Caco-2 (cell line): Measurements from ENCODE around the gene PKD1. TPM values are rescaled to one million over a fixed set of nuclear protein-coding genes. Genes with fewer than 3 reads are reported as not detected.

Experiments used
- BruUV-seq: library from RNA; stranded (reverse); fragments of 400-500 nt; replicated peaks from 2 replicates; lab custom pipeline; 2021; lab: Mats Ljungman, UMichigan
- CTCF ChIA-PET: fragments of 300-600 bp; sonication (Branson Sonifier 250); formaldehyde crosslinking; loops from one replicate; lab custom pipeline; 2022; ENCODE audit warnings: antibody characterized with exemption; lab: Charles Lee
- POLR2A ChIA-PET: fragments of 300-600 bp; sonication (Branson Sonifier 250); formaldehyde crosslinking; loops from one replicate; lab custom pipeline; 2022; ENCODE audit warnings: antibody characterized with exemption; lab: Charles Lee
- DNase-seq, 2 experiments: peaks; one replicate each; pipeline versions ENCODE4 v3.0.0 to v3.0.0-alpha.2; 2020 to 2022
- H3K27me3 ChIP-seq: replicated peaks from 2 replicates; pipeline ENCODE4 v1.6.0; 2011; ENCODE audit warnings: low read length; ENCODE audit not compliant: control insufficient read depth, insufficient read depth
- H3K36me3 ChIP-seq: 2 replicates; pipeline ENCODE4 v1.5.1; 2011; ENCODE audit warnings: low read length; ENCODE audit not compliant: control insufficient read depth, insufficient read depth
- H3K4me1 ChIP-seq: fragments of 250-450 bp; sonication (Bioruptor Pico); 2 replicates; pipeline ENCODE4 v1.5.1; 2020; ENCODE audit warnings: mild to moderate bottlenecking
- H3K4me3 ChIP-seq: 2 replicates; pipeline ENCODE4 v1.5.1; 2011; ENCODE audit warnings: low read depth, mild to moderate bottlenecking, control low read depth, low read length
- H3K9me3 ChIP-seq: fragments of 250-450 bp; sonication (Bioruptor Pico); 2 replicates; pipeline ENCODE4 v1.5.1; 2020; ENCODE audit warnings: mild to moderate bottlenecking, moderate library complexity
- H3K27ac Mint-ChIP-seq: one replicate; pipeline ENCODE4 v1.8.0; 2022; ENCODE audit warnings: mixed read lengths; ENCODE audit not compliant: unreplicated experiment
- H3K27me3 Mint-ChIP-seq: one replicate; pipeline ENCODE4 v1.8.0; 2022; ENCODE audit warnings: mixed read lengths; ENCODE audit not compliant: insufficient read depth, unreplicated experiment
- H3K36me3 Mint-ChIP-seq: one replicate; pipeline ENCODE4 v1.8.0; 2022; ENCODE audit warnings: mild to moderate bottlenecking, mixed read lengths; ENCODE audit not compliant: insufficient read depth, unreplicated experiment
- H3K4me1 Mint-ChIP-seq: one replicate; pipeline ENCODE4 v1.8.0; 2022; ENCODE audit warnings: low read depth, mixed read lengths; ENCODE audit not compliant: unreplicated experiment
- H3K4me3 Mint-ChIP-seq: one replicate; pipeline ENCODE4 v1.8.0; 2022; ENCODE audit warnings: mild to moderate bottlenecking, moderate library complexity, mixed read lengths; ENCODE audit not compliant: unreplicated experiment
- H3K9me3 Mint-ChIP-seq: one replicate; pipeline ENCODE4 v1.8.0; 2022; ENCODE audit warnings: mixed read lengths; ENCODE audit not compliant: unreplicated experiment
- intact Hi-C: fragments of 100-400 bp; cut with micrococcal nuclease; formaldehyde crosslinking; loops from one replicate; pipeline ENCODE4 v1.10.0; 2022; ENCODE audit not compliant: unreplicated experiment
- total RNA-seq: library from RNA; stranded (reverse); gene quantifications from 2 replicates; pipeline ENCODE4 v1.2.3, GENCODE V29; 2022
- TF ChIP-seq, protein P1 (sequence below), 2 experiments: fragments of 200-600 bp in 1 of 2; IDR thresholded peaks; 1 replicate in 1 of 2; 2 replicates in 1 of 2; pipeline versions ENCODE4 v1.5.1 to v1.8.0; 2011 to 2022; ENCODE audit warnings: antibody characterized with exemption in 1 of 2, control low read depth in 1 of 2, inconsistent platforms in 1 of 2, low read depth in 1 of 2, low read length in 1 of 2, mild to moderate bottlenecking in 1 of 2, moderate library complexity in 1 of 2; ENCODE audit not compliant: insufficient read depth in 1 of 2, severe bottlenecking in 1 of 2, unreplicated experiment in 1 of 2

Gene PKD1
- total RNA-seq, 1 experiment from 2014 or later = 70.5 TPM

DNA sequence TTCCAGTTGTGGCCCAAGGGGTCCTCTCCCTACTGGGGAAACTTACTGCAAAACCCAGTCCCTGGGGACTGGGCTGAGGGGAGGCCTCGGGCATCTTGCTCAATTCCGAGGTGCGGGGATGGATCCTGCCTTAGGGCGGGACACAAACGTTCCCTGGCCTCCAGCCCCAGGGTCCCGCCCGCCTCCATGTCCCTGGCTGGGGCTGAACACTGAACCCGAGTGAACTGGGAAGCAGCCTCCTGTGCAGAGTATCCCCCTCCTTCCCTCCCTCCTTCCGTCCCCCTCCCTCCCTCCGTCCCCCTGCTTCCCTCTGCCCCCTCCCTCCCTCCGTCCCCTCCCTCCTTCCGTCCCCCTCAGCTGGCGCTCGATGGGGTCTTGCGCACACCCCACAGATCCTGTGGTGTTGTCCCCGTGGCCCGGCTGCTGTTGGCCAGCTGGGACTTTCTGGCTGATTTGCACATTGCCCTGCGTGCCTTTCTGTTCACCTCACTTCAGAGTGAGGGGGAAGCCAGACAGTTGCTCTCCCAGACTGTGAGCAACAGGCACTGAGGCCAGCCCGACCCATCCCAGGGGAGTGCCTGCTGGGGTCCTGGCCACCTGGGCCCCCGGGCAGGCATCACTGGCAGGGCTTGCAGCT is 25.3 kb upstream of the PKD1 start:
- POLR2A ChIA-PET = no interaction called here
- CTCF ChIA-PET = no interaction called here
- no peaks in the 10 kb centered on the region for H3K27me3 Mint-ChIP-seq
- Histone ChIP-seq H3K36me3 (peaks cover 1% of the 10 kb centered on the region; the same call in 1 of the 2 replicates), H3K4me3 (no peak overlapping the region), H3K9me3 (no peaks in the 10 kb centered on the region), H3K27me3 (no peaks in the 10 kb centered on the region), H3K4me1 (peaks cover 15% of the 10 kb centered on the region)
- BruUV-seq = no TSS peak
- DNase-seq = no peak
- TF ChIP-seq, protein P1, sequence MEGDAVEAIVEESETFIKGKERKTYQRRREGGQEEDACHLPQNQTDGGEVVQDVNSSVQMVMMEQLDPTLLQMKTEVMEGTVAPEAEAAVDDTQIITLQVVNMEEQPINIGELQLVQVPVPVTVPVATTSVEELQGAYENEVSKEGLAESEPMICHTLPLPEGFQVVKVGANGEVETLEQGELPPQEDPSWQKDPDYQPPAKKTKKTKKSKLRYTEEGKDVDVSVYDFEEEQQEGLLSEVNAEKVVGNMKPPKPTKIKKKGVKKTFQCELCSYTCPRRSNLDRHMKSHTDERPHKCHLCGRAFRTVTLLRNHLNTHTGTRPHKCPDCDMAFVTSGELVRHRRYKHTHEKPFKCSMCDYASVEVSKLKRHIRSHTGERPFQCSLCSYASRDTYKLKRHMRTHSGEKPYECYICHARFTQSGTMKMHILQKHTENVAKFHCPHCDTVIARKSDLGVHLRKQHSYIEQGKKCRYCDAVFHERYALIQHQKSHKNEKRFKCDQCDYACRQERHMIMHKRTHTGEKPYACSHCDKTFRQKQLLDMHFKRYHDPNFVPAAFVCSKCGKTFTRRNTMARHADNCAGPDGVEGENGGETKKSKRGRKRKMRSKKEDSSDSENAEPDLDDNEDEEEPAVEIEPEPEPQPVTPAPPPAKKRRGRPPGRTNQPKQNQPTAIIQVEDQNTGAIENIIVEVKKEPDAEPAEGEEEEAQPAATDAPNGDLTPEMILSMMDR (IDR thresholded peaks at IDR 0.05; ENCODE audit: insufficient read depth in 1 of 2, low read depth in 1 of 2, low read length in 1 of 2, severe bottlenecking in 1 of 2, unreplicated experiment in 1 of 2) = no peak
- peaks cover 21% of the 10 kb centered on the region for H3K36me3 Mint-ChIP-seq
- H3K27ac Mint-ChIP-seq = no peak overlapping the region
- H3K4me1 Mint-ChIP-seq = peaks cover 19% of the 10 kb centered on the region
- H3K9me3 Mint-ChIP-seq = no peaks in the 10 kb centered on the region
- intact Hi-C loops = no loop called here
- no peak overlapping the region for H3K4me3 Mint-ChIP-seq

DNA sequence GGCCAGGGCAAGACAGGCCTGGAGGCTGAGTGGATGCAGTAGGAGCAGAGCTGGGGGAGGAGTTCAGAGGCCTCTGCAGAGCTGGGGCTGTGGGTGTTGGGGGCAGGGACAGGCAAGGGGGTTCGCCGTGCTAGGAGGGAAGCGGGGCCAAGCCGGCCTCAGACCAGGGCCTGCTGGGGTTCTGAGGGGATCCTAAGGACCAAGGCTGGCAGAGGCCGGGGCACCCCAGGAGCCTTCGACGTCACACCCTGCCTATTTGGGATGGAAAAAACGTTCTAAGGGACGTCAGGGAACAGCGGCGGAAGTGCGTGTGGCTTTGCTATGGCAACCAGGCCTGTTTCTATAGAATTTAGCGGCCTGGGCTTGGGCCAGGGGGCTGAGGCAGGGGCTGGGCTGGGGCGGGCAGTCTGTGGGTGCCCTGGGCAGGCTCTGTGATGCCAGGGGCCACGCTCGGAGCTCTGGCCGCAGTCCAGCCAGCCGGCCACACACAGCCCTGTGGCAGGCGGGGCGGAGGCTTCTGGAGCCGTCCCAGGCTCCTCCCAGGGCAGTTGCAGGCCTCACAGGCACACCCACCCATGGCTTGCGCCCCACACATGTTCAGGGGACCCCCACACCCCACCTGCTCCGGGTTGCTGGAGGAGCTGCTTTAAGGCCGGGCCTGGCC is 23.6 kb upstream of the PKD1 start:
- H3K27me3 ChIP-seq = no peaks in the 10 kb centered on the region
- peaks cover 25% of the 10 kb centered on the region for H3K4me1 Mint-ChIP-seq
- H3K4me3 Mint-ChIP-seq = no peak overlapping the region
- no peaks in the 10 kb centered on the region for H3K9me3 Mint-ChIP-seq
- H3K36me3 ChIP-seq = no peaks in the 10 kb centered on the region; the same call in 1 of the 2 replicates
- peaks cover 29% of the 10 kb centered on the region for H3K36me3 Mint-ChIP-seq
- peaks cover 15% of the 10 kb centered on the region for H3K4me1 ChIP-seq
- H3K4me3 ChIP-seq = no peak overlapping the region
- H3K9me3 ChIP-seq = no peaks in the 10 kb centered on the region
- no peak overlapping the region for H3K27ac Mint-ChIP-seq
- TF ChIP-seq, protein P1 (IDR thresholded peaks at IDR 0.05; ENCODE audit: insufficient read depth in 1 of 2, low read depth in 1 of 2, low read length in 1 of 2, severe bottlenecking in 1 of 2, unreplicated experiment in 1 of 2) = no peak
- ChIA-PET POLR2A (no interaction called here), CTCF (no interaction called here)
- DNase-seq = no peak
- intact Hi-C loops = no loop called here
- peaks cover 3% of the 10 kb centered on the region for H3K27me3 Mint-ChIP-seq
- BruUV-seq = no TSS peak

DNA sequence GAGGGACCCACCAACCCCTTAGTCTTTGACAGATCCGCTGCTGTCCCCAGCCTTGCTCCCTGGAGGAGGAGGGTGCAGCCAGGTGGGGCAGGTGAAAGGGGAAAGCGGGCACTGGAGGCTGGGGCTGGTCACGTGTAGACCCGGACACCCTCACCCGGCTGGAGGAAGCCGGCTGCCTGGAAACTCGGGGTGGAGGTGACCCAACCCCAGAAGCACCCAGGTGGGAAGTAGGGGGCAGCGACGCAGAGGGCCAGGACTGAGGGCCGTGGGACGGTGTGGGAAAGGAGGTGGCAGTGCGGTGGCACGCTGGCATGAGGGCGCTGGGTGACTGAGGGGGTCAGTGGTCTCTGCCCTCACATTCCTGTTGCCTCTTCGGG is 22.6 kb upstream of the PKD1 start:
- intact Hi-C loops = no loop called here
- Mint-ChIP-seq H3K4me1 (peaks cover 25% of the 10 kb centered on the region), H3K27me3 (peaks cover 3% of the 10 kb centered on the region)

More for the DNA sequence above, 22.6 kb upstream of the PKD1 start:
- Mint-ChIP-seq H3K36me3 (peaks cover 31% of the 10 kb centered on the region), H3K9me3 (no peaks in the 10 kb centered on the region), H3K27ac (peak overlapping the region; percentile 96), H3K4me3 (peak overlapping the region; percentile 80)
- TF ChIP-seq, protein P1 (IDR thresholded peaks at IDR 0.05; ENCODE audit: insufficient read depth in 1 of 2, low read depth in 1 of 2, low read length in 1 of 2, severe bottlenecking in 1 of 2, unreplicated experiment in 1 of 2) = no peak
- DNase-seq = no peak
- Histone ChIP-seq H3K36me3 (peaks cover 4% of the 10 kb centered on the region; the same call in 1 of the 2 replicates), H3K9me3 (no peaks in the 10 kb centered on the region), H3K27me3 (no peaks in the 10 kb centered on the region), H3K4me1 (peaks cover 25% of the 10 kb centered on the region), H3K4me3 (no peak overlapping the region)
- POLR2A ChIA-PET = no interaction called here
- no TSS peak for BruUV-seq
- CTCF ChIA-PET = no interaction called here
